ENCODE data around the gene SNPH.

Gene SNPH

DNA sequence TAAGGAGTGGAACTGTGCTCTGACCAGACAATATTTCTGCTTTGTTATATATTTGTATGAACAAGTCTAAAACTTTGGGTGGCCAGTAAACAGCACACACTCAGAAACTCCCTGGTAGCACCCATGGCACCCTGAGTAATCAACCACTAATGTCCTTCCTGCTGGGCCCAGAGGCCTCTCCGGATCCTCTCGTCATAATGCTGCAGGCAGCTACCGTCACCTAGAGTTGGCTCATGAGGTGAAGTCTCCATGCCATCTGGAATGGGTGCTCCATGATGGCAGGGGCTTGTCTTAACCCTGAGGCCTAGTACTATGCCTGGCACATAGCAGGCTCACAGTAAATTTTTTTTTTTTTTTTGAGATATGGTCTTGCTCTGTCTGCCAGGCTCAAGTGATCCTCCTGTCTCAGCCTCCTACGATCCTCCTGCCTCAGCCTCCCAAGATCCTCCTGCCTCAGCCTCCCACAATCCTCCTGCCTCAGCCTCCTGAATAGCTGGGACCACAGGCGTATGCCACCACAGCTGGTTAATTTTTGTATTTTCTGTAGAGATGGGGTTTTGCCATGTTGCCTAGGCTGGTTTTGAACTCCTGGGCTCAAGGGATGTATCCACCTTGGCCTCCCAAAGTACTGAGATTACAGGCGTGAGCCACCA is 65.8 kb downstream of the SNPH start:
- H3K4me3 ChIP-seq (ENCODE audit: insufficient read length, low read depth) = no peak overlapping the region
- no peaks in the 10 kb centered on the region for H3K27me3 ChIP-seq (ENCODE audit: insufficient read depth, insufficient read length)
- H3K9me3 ChIP-seq (ENCODE audit: insufficient read depth, low read length) = no peaks in the 10 kb centered on the region
- H3K4me1 ChIP-seq (ENCODE audit: insufficient read depth, insufficient read length) = peaks cover 2% of the 10 kb centered on the region
- peaks cover 61% of the 10 kb centered on the region for H3K36me3 ChIP-seq (ENCODE audit: insufficient read depth, insufficient read length, low read length)
- no peak for DNase-seq (ENCODE audit: low read depth, low spot score)
- TF ChIP-seq SUZ12 (IDR thresholded peaks at IDR 0.05; ENCODE audit: extremely low read depth, insufficient read depth, insufficient read length) (no peak), ZNF274 (IDR thresholded peaks at IDR 0.05; ENCODE audit: low read depth, low read length) (no peak), YY1 (IDR thresholded peaks at IDR 0.05; ENCODE audit: insufficient read depth, insufficient read length) (no peak)
- H3K9ac ChIP-seq (ENCODE audit: insufficient read length, low read depth) = no peak overlapping the region

DNA sequence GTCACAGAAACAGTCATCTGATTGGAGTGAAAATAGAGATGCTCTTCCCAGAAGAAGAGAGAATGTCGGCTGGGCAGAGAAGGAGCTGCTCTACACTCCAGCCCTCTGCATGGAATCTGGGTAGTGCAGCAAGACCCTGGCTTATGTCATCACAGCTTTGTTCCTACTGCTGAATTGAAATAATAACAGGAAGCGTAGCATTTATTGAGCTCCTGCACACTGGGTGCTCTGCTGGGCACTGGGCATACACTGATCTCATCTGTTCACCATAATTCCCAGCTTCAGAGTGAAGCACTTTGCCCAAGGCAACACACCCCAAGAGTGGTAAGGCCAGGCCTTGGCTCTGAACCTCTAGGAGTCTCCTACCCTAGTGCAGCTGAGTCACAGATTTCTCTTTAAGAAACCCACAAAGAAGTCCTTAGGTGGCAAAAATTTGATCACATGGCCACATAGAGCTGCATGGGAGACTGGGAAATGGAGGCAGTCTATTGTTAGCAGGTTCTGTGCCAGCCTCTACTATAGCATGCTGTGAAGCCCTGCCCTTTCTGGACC is 66.7 kb downstream of the SNPH start:
- DNase-seq (ENCODE audit: low read depth, low spot score) = no peak
- Histone ChIP-seq H3K9me3 (ENCODE audit: insufficient read depth, low read length) (no peaks in the 10 kb centered on the region), H3K36me3 (ENCODE audit: insufficient read depth, insufficient read length, low read length) (peaks cover 62% of the 10 kb centered on the region), H3K4me1 (ENCODE audit: insufficient read depth, insufficient read length) (peaks cover 2% of the 10 kb centered on the region), H3K4me3 (ENCODE audit: insufficient read length, low read depth) (no peak overlapping the region), H3K27me3 (ENCODE audit: insufficient read depth, insufficient read length) (no peaks in the 10 kb centered on the region), H3K9ac (ENCODE audit: insufficient read length, low read depth) (no peak overlapping the region)
- no peak for TF ChIP-seq YY1 (IDR thresholded peaks at IDR 0.05; ENCODE audit: insufficient read depth, insufficient read length)

DNA sequence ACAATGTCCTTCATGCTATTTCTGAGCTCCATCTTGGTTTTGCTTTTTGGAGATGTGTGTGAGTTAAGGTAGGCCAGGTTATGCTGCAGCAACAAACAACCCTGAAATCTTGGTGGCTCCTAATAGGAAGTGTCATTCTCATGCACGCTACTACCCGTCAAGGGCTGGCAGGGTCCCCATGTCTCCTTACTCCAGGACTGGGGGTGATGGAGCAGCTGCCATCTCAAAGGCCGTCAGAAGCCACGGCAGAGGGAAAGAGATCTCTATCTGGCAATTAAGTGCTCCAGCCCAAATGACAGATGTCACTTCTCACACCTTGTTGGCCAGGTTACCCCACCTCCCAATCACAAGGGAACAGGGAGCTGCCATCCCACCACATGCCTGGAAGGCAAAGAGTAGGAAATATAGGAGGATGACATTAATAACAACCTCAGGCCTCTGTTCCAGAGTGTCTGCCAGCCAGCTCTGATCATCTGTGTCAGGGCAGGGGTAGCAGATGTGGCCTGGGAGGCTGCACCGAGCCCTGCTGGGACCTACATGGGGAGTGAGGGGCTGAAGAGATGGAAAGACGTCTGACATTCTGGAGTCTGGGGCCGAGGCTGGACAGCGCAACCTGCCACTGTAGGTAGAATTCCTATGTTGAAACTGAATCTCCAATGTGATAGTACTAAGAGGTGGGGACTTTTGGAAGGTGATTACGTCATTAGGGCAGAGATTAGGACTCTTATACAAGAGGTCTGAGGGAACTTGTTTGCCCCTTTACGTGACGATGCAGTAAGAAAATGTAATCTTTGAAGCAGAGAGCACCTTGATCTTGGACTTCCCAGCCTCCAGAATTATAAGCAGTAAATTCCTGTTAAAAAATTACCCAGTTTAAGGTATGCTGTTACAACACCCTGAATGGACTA is 67.6 kb downstream of the SNPH start:
- peaks cover 58% of the 10 kb centered on the region for H3K36me3 ChIP-seq (ENCODE audit: insufficient read depth, insufficient read length, low read length)

DNA sequence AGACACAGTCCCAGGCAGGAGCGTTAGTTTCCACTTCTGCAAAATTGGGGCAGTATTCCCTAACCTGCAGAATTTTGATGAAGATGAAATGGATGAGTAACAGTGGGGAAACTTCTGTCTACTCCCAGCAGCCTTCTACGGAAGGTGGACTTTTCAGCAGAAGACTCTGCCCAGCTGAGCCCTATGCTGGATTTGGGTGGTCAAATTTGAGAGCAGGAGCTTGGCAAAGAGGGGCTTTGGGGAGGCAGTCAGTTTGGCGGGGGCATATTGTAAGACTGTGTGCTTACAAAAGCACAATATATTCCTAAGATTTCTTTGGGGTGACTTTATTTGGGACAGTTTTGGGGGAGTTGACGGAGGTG is 68.3 kb downstream of the SNPH start:
- Histone ChIP-seq H3K9ac (ENCODE audit: insufficient read length, low read depth) (no peak overlapping the region), H3K9me3 (ENCODE audit: insufficient read depth, low read length) (no peaks in the 10 kb centered on the region), H3K27me3 (ENCODE audit: insufficient read depth, insufficient read length) (no peaks in the 10 kb centered on the region), H3K4me1 (ENCODE audit: insufficient read depth, insufficient read length) (peaks cover 2% of the 10 kb centered on the region), H3K36me3 (ENCODE audit: insufficient read depth, insufficient read length, low read length) (peaks cover 52% of the 10 kb centered on the region), H3K4me3 (ENCODE audit: insufficient read length, low read depth) (no peak overlapping the region)
- TF ChIP-seq YY1 (IDR thresholded peaks at IDR 0.05; ENCODE audit: insufficient read depth, insufficient read length) (no peak), SUZ12 (IDR thresholded peaks at IDR 0.05; ENCODE audit: extremely low read depth, insufficient read depth, insufficient read length) (no peak), ZNF274 (IDR thresholded peaks at IDR 0.05; ENCODE audit: low read depth, low read length) (no peak)
- DNase-seq (ENCODE audit: low read depth, low spot score) = no peak

More for the DNA sequence above, 67.6 kb downstream of the SNPH start:
- peaks cover 2% of the 10 kb centered on the region for H3K4me1 ChIP-seq (ENCODE audit: insufficient read depth, insufficient read length)
- no peak overlapping the region for H3K4me3 ChIP-seq (ENCODE audit: insufficient read length, low read depth)
- H3K27me3 ChIP-seq (ENCODE audit: insufficient read depth, insufficient read length) = no peaks in the 10 kb centered on the region
- no peak for TF ChIP-seq ZNF274 (IDR thresholded peaks at IDR 0.05; ENCODE audit: low read depth, low read length)
- TF ChIP-seq SUZ12 (IDR thresholded peaks at IDR 0.05; ENCODE audit: extremely low read depth, insufficient read depth, insufficient read length) = no peak
- TF ChIP-seq YY1 (IDR thresholded peaks at IDR 0.05; ENCODE audit: insufficient read depth, insufficient read length) = no peak
- no peak overlapping the region for H3K9ac ChIP-seq (ENCODE audit: insufficient read length, low read depth)
- H3K9me3 ChIP-seq (ENCODE audit: insufficient read depth, low read length) = no peaks in the 10 kb centered on the region
- DNase-seq (ENCODE audit: low read depth, low spot score) = no peak

DNA sequence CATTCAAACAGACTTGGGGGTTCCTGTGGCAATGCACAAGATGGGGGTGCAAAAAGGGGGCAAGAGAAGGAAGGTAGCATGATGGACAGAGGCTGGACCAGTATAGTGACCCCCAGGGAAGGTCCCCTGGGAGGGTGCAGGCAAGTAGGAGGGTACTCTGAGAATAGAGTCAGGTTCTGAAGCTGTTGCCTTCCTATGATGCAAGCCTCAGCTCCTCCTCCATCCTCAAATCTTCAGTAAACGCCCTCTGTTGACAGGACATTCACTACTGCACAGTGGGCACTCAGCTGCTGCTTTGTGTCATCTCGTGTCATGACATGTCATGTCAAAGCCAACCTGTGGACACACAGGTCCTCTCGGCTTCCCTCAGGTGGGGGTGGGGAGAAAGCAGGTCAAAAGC is 68.7 kb downstream of the SNPH start:
- Histone ChIP-seq H3K36me3 (ENCODE audit: insufficient read depth, insufficient read length, low read length) (peaks cover 49% of the 10 kb centered on the region), H3K27me3 (ENCODE audit: insufficient read depth, insufficient read length) (no peaks in the 10 kb centered on the region), H3K4me3 (ENCODE audit: insufficient read length, low read depth) (no peak overlapping the region), H3K4me1 (ENCODE audit: insufficient read depth, insufficient read length) (peaks cover 2% of the 10 kb centered on the region), H3K9ac (ENCODE audit: insufficient read length, low read depth) (no peak overlapping the region), H3K9me3 (ENCODE audit: insufficient read depth, low read length) (no peaks in the 10 kb centered on the region)
- TF ChIP-seq SUZ12 (IDR thresholded peaks at IDR 0.05; ENCODE audit: extremely low read depth, insufficient read depth, insufficient read length) (no peak), ZNF274 (IDR thresholded peaks at IDR 0.05; ENCODE audit: low read depth, low read length) (no peak), YY1 (IDR thresholded peaks at IDR 0.05; ENCODE audit: insufficient read depth, insufficient read length) (no peak)
- no peak for DNase-seq (ENCODE audit: low read depth, low spot score)

DNA sequence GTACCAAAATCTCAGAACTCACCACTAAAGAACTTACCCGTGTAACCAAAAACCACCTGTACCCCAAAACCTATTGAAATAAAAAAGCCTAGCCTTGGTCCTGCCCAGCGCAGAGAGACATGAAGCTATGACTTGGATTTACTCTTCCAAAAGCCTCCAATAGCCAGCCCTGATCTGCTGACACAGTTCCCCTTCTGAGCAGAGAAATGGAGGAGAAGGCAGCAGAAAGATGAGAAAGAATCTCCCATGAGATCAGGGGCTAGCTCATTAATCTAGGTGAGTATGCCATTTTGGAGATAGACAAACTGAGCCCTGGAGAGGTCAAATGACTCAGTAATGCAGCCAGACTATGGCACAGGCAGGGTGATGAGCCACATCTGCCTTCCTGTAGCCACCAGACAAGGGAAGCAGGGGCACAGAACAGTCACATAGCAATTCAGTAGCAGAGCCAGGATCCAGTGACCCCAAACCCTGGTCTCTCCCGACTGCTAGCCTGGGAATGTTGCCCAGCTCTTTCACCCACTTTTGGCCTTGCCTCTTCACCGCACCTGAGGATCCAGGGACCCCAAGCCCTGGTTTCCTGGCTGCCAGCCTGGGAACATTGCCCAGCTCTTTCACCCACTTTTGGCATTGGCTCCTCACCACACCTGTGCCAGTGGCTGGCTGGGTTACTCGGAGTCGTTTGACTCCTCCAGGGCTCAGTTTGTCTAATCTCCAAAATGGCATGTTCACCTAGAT is 70.0 kb downstream of the SNPH start:
- TF ChIP-seq YY1 (IDR thresholded peaks at IDR 0.05; ENCODE audit: insufficient read depth, insufficient read length) (no peak), ZNF274 (IDR thresholded peaks at IDR 0.05; ENCODE audit: low read depth, low read length) (no peak)
- peaks cover 2% of the 10 kb centered on the region for H3K4me1 ChIP-seq (ENCODE audit: insufficient read depth, insufficient read length)
- H3K9ac ChIP-seq (ENCODE audit: insufficient read length, low read depth) = no peak overlapping the region
- no peak overlapping the region for H3K4me3 ChIP-seq (ENCODE audit: insufficient read length, low read depth)
- no peaks in the 10 kb centered on the region for H3K27me3 ChIP-seq (ENCODE audit: insufficient read depth, insufficient read length)
- H3K36me3 ChIP-seq (ENCODE audit: insufficient read depth, insufficient read length, low read length) = peaks cover 38% of the 10 kb centered on the region
- DNase-seq (ENCODE audit: low read depth, low spot score) = no peak
- H3K9me3 ChIP-seq (ENCODE audit: insufficient read depth, low read length) = no peaks in the 10 kb centered on the region
